Testis (tissue), 3 donors: ENCODE results near the gene FAM107B. TPM values are rescaled to one million over a fixed set of nuclear protein-coding genes. Genes with fewer than 3 reads are reported as not detected.

Experiments used
- DNase-seq: peaks from one replicate; pipeline ENCODE4 v3.0.0-alpha.2; 2019
- H3K27ac ChIP-seq, 2 donors: fragments of 200-600 bp; sonication (generic); one replicate each; pipeline ENCODE4 v1.5.1; 2019
- H3K27me3 ChIP-seq: fragments of 200-600 bp; sonication (generic); one replicate; pipeline ENCODE4 v1.5.1; 2019
- H3K36me3 ChIP-seq: fragments of 200-600 bp; sonication (generic); one replicate; pipeline ENCODE4 v1.5.1; 2017; ENCODE audit warnings: low read depth; ENCODE audit errors: missing control alignments
- H3K4me1 ChIP-seq: fragments of 200-600 bp; sonication (generic); one replicate; pipeline ENCODE4 v1.5.1; 2019
- H3K4me3 ChIP-seq, 2 donors: fragments of 200-600 bp; sonication (generic); one replicate each; pipeline ENCODE4 v1.5.1; 2017 to 2019
- H3K9me3 ChIP-seq: fragments of 200-600 bp; sonication (generic); one replicate; pipeline ENCODE4 v1.5.1; 2017
- CTCF ChIP-seq, 3 experiments: fragments of 450-650 bp in 2 of 3; fragments of 200-600 bp in 1 of 3; sonication (generic) in 1 of 3; IDR thresholded peaks; one replicate each; pipeline ENCODE4 v1.5.1; 2016 to 2019; ENCODE audit warnings: antibody characterized with exemption in 3 of 3, mild to moderate bottlenecking in 2 of 3, moderate library complexity in 1 of 3
- POLR2A ChIP-seq: fragments of 450-650 bp; IDR thresholded peaks from one replicate; pipeline ENCODE4 v1.6.1; 2017; ENCODE audit warnings: antibody characterized with exemption, mild to moderate bottlenecking, moderate library complexity
- WGBS, 2 donors: methylation state at CpG; one replicate each; pipeline ENCODE4 v1.1.5; 2018; 5-methylcytosine and 5-hydroxymethylcytosine counted together
- intact Hi-C: fragments of 100-400 bp; cut with DNase I; formaldehyde crosslinking; loops from one replicate; pipeline ENCODE4 v1.15.1; 2023; ENCODE audit warnings: low total_unique reads
- polyA plus RNA-seq: library from polyadenylated mRNA; stranded (reverse); fragments of 350-450 nt; fragmentation: Illumina TruSeq; extraction: RNeasy Lipid Tissue Mini Kit (QIAGEN cat#74804); gene quantifications from one replicate; pipeline ENCODE4 v1.2.3, GENCODE V29; 2014; ENCODE audit warnings: low read depth, low replicate concordance; ENCODE audit not compliant: insufficient read depth
- total RNA-seq, 2 donors: library from RNA; depleted of rRNA; stranded (reverse); fragments of >200 nt; gene quantifications; one replicate each; pipeline ENCODE4 v1.2.3, GENCODE V29; 2016

The FAM107B gene
- total and polyA plus RNA-seq, 3 donors from 2014 or later = 71.7 to 89.5 (median 82.8) TPM

GRCh38 chr10:14810969-14811953 lies 36.6 kb upstream of the FAM107B start:
- Histone ChIP-seq H3K4me1 (no peaks in the 10 kb centered on the region), H3K36me3 (no peaks in the 10 kb centered on the region), H3K27ac (no peak overlapping the region), H3K27me3 (no peaks in the 10 kb centered on the region), H3K9me3 (no peaks in the 10 kb centered on the region), H3K4me3 (no peak overlapping the region)
- WGBS, 2 donors = 62 to 69% methylated on average over 9 of the region's 9 CpGs
- no peak for TF ChIP-seq POLR2A
- no peak for TF ChIP-seq CTCF (IDR thresholded peaks at IDR 0.05)
- intact Hi-C loops = no loop called here
- DNase-seq = no peak

- H3K27ac ChIP-seq = no peak overlapping the region
- no peaks in the 10 kb centered on the region for H3K4me1 ChIP-seq
- no peaks in the 10 kb centered on the region for H3K27me3 ChIP-seq
- TF ChIP-seq CTCF (IDR thresholded peaks at IDR 0.05) (no peak), POLR2A (no peak)
- intact Hi-C loops = no loop called here
- H3K4me3 ChIP-seq = no peak overlapping the region
- H3K9me3 ChIP-seq = no peaks in the 10 kb centered on the region
- DNase-seq = no peak
- H3K36me3 ChIP-seq = no peaks in the 10 kb centered on the region
- WGBS, 2 donors = 83 to 84% methylated on average over 3 of the region's 3 CpGs
These were observed 31.6 kb upstream of the FAM107B start for GRCh38 chr10:14806318-14806717.

GRCh38 chr10:14803827-14804226 lies 29.1 kb upstream of the FAM107B start:
- TF ChIP-seq CTCF (IDR thresholded peaks at IDR 0.05) (no peak), POLR2A (no peak)
- Histone ChIP-seq H3K27me3 (no peaks in the 10 kb centered on the region), H3K36me3 (no peaks in the 10 kb centered on the region), H3K4me3 (no peak overlapping the region), H3K27ac (no peak overlapping the region), H3K4me1 (no peaks in the 10 kb centered on the region), H3K9me3 (no peaks in the 10 kb centered on the region)
- intact Hi-C loops = no loop called here
- DNase-seq = no peak
- WGBS, 2 donors = 44 to 72% methylated on average over 1 of the region's 1 CpG

- H3K4me1 ChIP-seq = no peaks in the 10 kb centered on the region
- DNase-seq = no peak
These were observed 27.0 kb upstream of the FAM107B start for GRCh38 chr10:14801723-14802122.

More at GRCh38 chr10:14801723-14802122, 27.0 kb upstream of the FAM107B start:
- TF ChIP-seq CTCF (IDR thresholded peaks at IDR 0.05) (no peak), POLR2A (no peak)
- Histone ChIP-seq H3K36me3 (no peaks in the 10 kb centered on the region), H3K9me3 (no peaks in the 10 kb centered on the region), H3K4me3 (no peak overlapping the region), H3K27ac (no peak overlapping the region), H3K27me3 (no peaks in the 10 kb centered on the region)
- 46 to 56% methylated on average over 5 of the region's 5 CpGs for WGBS, 2 donors
- intact Hi-C loops = no loop called here
